Memory B cell (primary cell): ENCODE measurements around the gene MTHFR.

Source experiments
- ATAC-seq: fragments of 150-1000 bp; cut with Tn5 transposase; 2 replicates; pipeline ENCODE4 v1.10.0; 2021; ENCODE audit warnings: low read depth, mild to moderate bottlenecking, moderate library complexity
- DNase-seq, 2 donors: peaks; one replicate each; pipeline ENCODE4 v3.0.0; 2022; ENCODE audit warnings: low spot score in 2 of 2
- H3K27ac Mint-ChIP-seq: one replicate; pipeline ENCODE4 v1.8.0; 2022; ENCODE audit warnings: mild to moderate bottlenecking, moderate library complexity, mixed read lengths
- H3K27me3 Mint-ChIP-seq: one replicate; pipeline ENCODE4 v1.8.0; 2022; ENCODE audit warnings: mixed read lengths
- H3K36me3 Mint-ChIP-seq: one replicate; pipeline ENCODE4 v1.8.0; 2022; ENCODE audit warnings: mild to moderate bottlenecking, mixed read lengths
- H3K4me1 Mint-ChIP-seq: one replicate; pipeline ENCODE4 v1.8.0; 2022; ENCODE audit warnings: mixed read lengths
- H3K4me3 Mint-ChIP-seq: one replicate; pipeline ENCODE4 v1.8.0; 2022; ENCODE audit warnings: mild to moderate bottlenecking, moderate library complexity, mixed read lengths
- H3K9me3 Mint-ChIP-seq: one replicate; pipeline ENCODE4 v1.8.0; 2022; ENCODE audit warnings: mixed read lengths

The MTHFR gene

DNA sequence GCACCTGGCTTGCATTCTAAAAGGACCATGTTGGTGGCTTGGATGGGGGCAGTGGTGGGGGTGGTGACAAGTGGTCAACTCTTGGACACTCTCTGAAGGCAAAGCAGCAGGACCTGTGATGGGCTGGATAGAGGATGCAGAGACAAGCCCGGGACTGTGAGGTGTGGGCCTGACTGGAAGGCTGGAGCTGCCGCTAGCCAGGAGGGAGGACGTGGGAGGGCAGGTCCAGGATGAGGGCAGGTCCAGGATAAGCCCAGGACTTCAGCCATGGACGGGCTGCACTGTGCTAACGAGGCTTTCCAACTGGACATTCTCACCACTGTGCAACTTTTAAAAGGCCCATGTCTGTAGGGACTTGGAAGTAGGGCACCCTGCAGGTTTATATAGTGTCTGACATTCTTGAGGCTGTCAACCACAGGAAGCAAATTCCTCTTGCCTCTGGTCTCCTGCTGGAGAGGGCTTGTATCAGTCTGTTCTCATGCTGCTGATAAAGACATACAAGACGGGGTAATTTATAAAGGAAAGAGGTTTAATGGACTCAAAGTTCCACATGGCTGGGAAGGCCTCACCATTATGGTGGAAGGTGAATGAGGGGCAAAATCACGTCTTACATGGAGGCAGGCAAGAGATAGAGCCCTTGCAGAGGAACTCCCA lies 52.1 kb downstream of the MTHFR start:
- ATAC-seq (no peak), DNase-seq (no peak)
- no peak overlapping the region for H3K4me3 Mint-ChIP-seq
- peaks cover 1% of the 10 kb centered on the region for H3K36me3 Mint-ChIP-seq
- H3K9me3 Mint-ChIP-seq: no peaks in the 10 kb centered on the region
- H3K27ac Mint-ChIP-seq: no peak overlapping the region
- H3K4me1 Mint-ChIP-seq: peaks cover 4% of the 10 kb centered on the region
- H3K27me3 Mint-ChIP-seq: peaks cover 6% of the 10 kb centered on the region

DNA sequence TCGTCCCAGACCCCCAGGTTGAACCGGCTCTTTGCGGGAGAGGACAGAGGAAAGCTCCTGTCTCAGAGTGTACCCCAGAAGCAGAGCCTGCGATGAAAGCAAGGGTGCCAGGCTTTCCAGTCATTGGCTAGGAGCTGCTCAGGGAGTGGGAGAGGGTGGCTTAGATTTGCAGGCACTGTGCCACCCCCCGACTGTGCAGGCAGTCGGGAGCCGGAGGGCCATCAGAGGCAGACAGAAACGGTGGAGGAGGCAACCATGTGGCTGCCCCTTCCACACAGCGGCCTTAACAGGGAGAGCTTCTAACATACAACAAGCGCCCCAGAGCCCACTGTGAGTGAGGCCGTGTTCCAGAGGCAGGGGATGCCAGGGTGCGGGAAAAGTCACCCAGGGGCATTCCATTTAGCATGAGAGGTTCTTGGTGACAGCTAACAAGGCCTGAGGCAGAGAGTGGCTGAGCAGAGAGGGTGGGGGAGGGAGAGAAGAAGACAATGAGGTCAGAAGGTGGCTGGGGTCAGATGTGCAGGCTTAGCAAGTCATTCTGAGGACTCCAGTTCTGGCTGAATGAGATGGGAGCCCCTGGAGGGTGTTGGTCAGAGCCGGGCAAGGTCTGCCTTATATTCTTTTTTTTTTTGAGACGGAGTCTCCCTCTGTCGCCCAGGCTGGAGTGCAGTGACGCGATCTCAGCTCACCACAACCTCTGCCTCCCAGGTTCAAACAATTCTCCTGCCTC lies 53.2 kb downstream of the MTHFR start:
- peaks cover 4% of the 10 kb centered on the region for H3K4me1 Mint-ChIP-seq
- no peaks in the 10 kb centered on the region for H3K9me3 Mint-ChIP-seq
- peaks cover 1% of the 10 kb centered on the region for H3K36me3 Mint-ChIP-seq
- no peak for DNase-seq
- no peak overlapping the region for H3K27ac Mint-ChIP-seq
- no peak overlapping the region for H3K4me3 Mint-ChIP-seq
- no peak for ATAC-seq
- peaks cover 6% of the 10 kb centered on the region for H3K27me3 Mint-ChIP-seq

DNA sequence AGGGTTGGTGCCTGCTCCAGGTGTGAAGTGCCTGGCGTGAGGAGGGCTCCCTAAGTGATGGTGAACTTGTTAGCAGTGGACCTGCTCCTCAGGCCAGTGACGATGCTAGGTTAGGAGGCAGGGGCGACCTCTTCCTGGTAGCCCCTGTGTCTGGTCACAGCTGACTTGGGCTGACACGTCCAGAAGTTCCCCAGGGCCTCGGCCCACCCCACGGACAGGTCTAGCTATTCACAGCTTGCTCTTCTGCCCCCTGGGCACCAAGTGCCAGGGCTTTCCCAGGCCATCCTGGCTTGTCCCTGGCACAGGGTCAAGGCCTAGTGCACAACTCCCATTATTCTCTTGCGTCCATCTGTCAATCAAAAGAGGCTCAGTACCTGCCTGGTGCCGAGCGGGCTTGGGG lies 54.7 kb downstream of the MTHFR start:
- no peak overlapping the region for H3K4me3 Mint-ChIP-seq
- H3K27me3 Mint-ChIP-seq: peaks cover 3% of the 10 kb centered on the region
- peaks cover 4% of the 10 kb centered on the region for H3K4me1 Mint-ChIP-seq
- DNase-seq (no peak), ATAC-seq (no peak)
- H3K36me3 Mint-ChIP-seq: peaks cover 1% of the 10 kb centered on the region
- H3K9me3 Mint-ChIP-seq: no peaks in the 10 kb centered on the region
- no peak overlapping the region for H3K27ac Mint-ChIP-seq

DNA sequence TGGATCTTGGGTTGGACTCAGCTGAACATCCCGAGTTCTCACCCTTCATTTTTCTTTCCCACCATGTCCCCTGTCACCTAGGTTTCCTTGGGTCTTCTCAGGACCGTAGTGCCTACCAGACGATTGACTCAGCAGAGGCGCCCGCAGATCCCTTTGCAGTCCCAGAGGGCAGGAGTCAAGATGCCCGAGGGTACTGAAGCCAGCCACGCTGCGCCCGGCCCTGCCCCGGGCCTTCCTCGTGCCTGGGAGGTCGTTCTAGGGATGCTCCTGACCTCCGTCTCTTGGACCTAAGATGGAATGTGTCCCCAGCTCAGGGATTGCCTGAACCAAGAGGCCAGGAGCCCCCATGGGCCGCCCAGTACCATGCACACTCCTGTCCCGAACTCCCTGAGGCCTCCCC lies 55.8 kb downstream of the MTHFR start:
- H3K27ac Mint-ChIP-seq: no peak overlapping the region
- no peaks in the 10 kb centered on the region for H3K9me3 Mint-ChIP-seq
- no peak for ATAC-seq
- no peaks in the 10 kb centered on the region for H3K27me3 Mint-ChIP-seq
- H3K4me3 Mint-ChIP-seq: no peak overlapping the region
- no peak for DNase-seq
- H3K36me3 Mint-ChIP-seq: peaks cover 1% of the 10 kb centered on the region
- peaks cover 4% of the 10 kb centered on the region for H3K4me1 Mint-ChIP-seq

DNA sequence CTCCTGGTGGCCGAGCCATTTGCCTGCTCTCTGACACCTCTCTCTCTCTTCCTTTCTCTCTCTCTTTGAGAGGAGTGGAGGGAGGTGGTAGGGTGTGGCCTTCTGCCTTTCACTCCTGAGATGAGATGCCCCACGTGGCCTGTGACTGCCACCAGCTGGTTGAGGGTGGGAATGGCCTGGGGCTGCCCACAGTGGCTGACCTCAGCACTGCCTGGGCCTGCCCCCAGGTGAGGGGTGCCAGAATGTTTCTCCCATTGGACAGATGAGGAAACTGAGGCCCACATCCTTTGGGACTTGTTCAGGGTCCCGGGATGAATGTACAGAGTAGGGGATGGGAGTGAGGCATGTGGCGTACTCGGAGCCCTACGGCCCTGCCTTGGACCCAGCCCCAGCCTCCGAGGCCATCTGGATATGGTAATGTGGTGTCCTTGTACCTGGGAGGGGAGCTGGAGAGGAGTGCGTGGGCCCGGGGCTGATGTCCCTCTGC lies 56.5 kb downstream of the MTHFR start:
- no peak overlapping the region for H3K4me3 Mint-ChIP-seq
- H3K9me3 Mint-ChIP-seq: no peaks in the 10 kb centered on the region
- peak; percentile 41 for ATAC-seq
- H3K36me3 Mint-ChIP-seq: peaks cover 3% of the 10 kb centered on the region
- peaks cover 4% of the 10 kb centered on the region for H3K4me1 Mint-ChIP-seq
- no peaks in the 10 kb centered on the region for H3K27me3 Mint-ChIP-seq
- no peak for DNase-seq
- H3K27ac Mint-ChIP-seq: no peak overlapping the region

DNA sequence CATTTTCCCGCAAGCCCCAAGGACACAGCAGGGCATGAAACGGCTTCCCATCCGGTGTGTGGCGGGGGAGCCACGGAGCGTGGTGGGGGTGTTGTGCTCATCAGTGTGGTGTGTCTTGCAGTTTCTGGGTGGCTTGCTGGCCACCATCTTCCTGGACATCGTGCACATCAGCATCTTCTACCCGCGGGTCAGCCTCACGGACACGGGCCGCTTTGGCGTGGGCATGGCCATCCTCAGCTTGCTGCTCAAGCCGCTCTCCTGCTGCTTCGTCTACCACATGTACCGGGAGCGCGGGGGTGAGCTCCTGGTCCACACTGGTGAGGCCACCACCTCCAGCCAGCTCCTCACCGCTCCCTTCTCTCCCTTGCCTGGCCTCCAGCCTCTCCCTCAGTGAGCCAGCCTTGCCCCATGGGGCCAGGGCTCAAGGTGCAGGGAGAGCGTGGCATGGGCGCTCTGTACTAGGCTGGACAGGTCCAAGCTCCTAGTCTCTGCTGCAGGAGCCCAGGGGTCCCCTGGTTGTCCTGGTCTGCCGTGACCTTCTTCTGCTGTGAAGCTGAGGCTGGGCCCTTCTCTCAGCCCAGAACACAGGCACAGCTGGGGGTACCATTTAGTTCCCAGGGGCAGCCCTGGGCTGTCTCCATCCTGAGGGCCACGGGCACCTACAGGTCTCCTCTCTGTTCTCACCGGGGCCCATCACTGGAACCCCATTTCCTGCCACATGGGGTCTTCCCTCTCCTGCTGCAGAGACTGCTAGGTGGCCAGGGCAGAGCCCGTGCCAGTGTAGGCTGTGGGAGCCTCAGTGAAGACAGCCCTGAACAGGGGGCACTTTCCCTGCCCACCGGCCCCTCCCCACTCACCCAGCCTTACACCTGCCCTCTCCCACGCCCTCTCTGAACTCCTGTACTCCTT lies 57.2 kb downstream of the MTHFR start:
- ATAC-seq (no peak), DNase-seq (no peak)
- Mint-ChIP-seq H3K4me1 (peaks cover 4% of the 10 kb centered on the region), H3K27ac (no peak overlapping the region), H3K36me3 (peaks cover 3% of the 10 kb centered on the region), H3K9me3 (no peaks in the 10 kb centered on the region), H3K27me3 (no peaks in the 10 kb centered on the region), H3K4me3 (no peak overlapping the region)

DNA sequence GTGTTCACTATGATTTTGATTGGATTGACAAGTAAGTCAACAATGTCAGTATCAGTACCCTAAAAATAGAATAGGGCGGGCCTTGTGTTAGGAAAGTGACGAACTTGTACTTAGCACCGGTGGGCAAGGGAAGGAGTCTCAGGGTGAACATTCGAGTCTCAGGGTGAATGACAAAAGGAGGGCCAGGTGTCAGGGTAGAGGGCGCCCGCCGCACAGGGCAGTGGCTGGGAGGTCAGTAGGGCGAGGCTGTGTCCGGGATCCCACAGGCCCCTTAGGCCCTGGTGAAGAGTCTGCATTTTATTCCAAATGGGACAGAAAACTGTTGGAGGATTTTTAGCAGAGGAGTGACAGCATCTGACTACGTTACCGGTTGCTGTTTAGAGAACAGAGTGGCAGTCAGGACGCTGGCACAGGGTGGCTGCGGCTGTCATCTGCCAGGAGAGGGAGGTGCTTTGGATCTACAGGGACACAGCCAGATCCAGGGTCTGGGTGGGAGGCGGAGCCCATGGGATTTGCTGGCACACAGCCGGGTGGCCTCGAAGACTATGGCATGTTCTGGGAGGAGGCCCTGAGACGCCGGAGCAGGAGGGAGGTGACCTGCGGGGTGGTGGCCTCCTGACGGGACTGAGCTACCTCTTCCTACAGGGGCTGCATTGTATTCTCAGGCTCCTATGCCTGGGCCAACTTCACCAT lies 58.8 kb downstream of the MTHFR start:
- peaks cover 4% of the 10 kb centered on the region for H3K4me1 Mint-ChIP-seq
- H3K36me3 Mint-ChIP-seq: peaks cover 3% of the 10 kb centered on the region
- DNase-seq: no peak
- H3K27ac Mint-ChIP-seq: no peak overlapping the region
- H3K9me3 Mint-ChIP-seq: no peaks in the 10 kb centered on the region
- no peak for ATAC-seq
- H3K27me3 Mint-ChIP-seq: no peaks in the 10 kb centered on the region
- H3K4me3 Mint-ChIP-seq: no peak overlapping the region

DNA sequence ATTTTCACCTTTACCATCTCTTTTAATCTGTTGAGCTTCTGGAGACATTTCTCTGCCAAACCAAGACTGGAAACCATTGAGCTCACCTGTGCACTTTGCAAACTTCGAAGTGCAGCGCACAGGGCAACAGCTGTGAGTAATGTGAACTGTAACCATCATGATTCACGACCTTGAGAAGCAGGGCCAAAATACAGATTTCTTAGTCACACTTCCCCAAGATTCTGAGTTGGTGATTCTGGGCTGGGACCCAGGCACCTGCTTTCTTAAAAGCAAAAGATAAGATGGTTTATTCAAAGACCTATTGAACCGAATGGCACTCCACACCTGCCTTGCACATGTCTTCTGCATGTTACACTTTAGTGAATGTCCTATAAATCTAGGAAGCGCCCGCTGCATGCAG lies 59.7 kb downstream of the MTHFR start:
- ATAC-seq (no peak), DNase-seq (no peak)
- Mint-ChIP-seq H3K9me3 (no peaks in the 10 kb centered on the region), H3K27me3 (no peaks in the 10 kb centered on the region), H3K36me3 (peaks cover 3% of the 10 kb centered on the region), H3K27ac (no peak overlapping the region), H3K4me3 (no peak overlapping the region), H3K4me1 (peaks cover 6% of the 10 kb centered on the region)

DNA sequence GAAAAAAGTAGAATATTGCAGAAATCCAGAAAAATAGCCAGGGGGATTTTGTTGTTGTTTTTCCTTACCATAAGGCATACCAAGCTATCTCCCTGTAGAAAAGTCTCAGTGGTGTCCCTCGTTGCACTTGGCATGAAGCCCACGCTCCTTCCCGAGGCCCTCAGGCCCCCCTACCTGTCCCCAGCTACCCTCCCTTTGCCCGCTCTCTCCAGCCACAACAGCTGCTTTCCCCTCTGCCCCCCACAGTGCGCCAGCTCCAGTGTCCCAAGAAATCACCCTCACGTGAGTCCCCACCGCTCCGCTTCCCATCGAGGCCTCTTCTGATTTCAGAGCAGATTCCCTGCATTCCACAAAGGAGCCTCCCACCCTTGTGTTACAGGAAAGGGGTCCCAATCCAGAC lies 61.5 kb downstream of the MTHFR start:
- no peaks in the 10 kb centered on the region for H3K27me3 Mint-ChIP-seq
- no peaks in the 10 kb centered on the region for H3K9me3 Mint-ChIP-seq
- no peak overlapping the region for H3K4me3 Mint-ChIP-seq
- ATAC-seq (no peak), DNase-seq (no peak)
- no peak overlapping the region for H3K27ac Mint-ChIP-seq
- peaks cover 15% of the 10 kb centered on the region for H3K4me1 Mint-ChIP-seq
- H3K36me3 Mint-ChIP-seq: peaks cover 2% of the 10 kb centered on the region

DNA sequence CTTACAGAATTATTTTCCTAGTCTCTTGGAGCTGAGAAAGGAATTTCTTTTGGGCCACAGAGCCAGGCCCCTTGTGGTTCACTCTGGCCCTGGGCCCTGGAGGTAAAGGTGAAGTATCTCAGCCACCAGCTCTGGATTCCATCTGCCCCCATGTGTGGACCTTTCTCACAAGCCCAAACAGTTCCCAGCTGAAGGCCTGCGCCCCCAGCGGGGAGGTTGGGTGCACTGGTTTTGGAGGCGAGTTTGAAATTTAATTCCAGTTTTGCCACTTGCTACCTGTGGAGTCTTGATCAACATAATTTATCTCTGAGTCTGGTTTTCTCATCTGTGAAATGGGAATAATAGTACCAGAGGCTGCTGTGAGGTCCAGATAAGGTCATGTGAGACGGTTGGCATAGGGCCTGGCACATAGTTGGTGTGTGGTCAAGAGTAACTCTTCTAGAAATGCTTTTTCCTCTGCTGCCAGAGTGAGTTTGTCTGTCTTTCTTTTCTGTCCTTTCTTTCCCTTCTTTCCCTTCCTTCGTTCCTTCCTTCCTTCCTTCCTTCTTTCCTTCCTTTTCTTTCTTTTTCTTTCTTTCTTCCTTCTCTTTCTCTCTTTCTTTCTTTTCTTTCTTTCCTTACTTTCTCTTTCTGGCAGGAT lies 63.7 kb downstream of the MTHFR start:
- ATAC-seq: no peak
- H3K4me1 Mint-ChIP-seq: peaks cover 18% of the 10 kb centered on the region
- H3K4me3 Mint-ChIP-seq: no peak overlapping the region
- peak overlapping the region; percentile 15 for H3K27ac Mint-ChIP-seq
- H3K27me3 Mint-ChIP-seq: no peaks in the 10 kb centered on the region
- peaks cover 2% of the 10 kb centered on the region for H3K36me3 Mint-ChIP-seq
- no peaks in the 10 kb centered on the region for H3K9me3 Mint-ChIP-seq
- DNase-seq: no peak

DNA sequence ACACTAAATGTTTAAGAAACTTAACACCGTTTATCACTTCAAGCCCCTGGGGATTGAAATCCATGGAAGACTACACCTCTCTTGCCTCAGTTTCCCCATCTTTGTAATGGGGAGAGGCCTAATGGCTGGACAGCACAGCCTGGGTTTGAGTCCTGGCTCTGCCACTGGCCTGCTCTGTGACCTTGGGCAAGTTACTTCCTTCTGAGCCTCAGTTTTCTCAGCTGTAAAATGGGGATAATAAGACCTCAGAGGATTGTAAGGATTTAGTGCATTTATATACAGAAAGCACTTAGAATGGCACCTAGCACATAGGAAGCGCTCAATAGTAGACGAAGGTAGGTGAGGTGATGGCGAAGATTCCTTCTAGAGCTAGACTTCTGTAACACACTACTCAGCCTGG lies 64.3 kb downstream of the MTHFR start:
- DNase-seq (no peak), ATAC-seq (no peak)
- Mint-ChIP-seq H3K9me3 (no peaks in the 10 kb centered on the region), H3K36me3 (peaks cover 2% of the 10 kb centered on the region), H3K4me3 (no peak overlapping the region), H3K4me1 (peaks cover 19% of the 10 kb centered on the region), H3K27me3 (no peaks in the 10 kb centered on the region), H3K27ac (no peak overlapping the region)

DNA sequence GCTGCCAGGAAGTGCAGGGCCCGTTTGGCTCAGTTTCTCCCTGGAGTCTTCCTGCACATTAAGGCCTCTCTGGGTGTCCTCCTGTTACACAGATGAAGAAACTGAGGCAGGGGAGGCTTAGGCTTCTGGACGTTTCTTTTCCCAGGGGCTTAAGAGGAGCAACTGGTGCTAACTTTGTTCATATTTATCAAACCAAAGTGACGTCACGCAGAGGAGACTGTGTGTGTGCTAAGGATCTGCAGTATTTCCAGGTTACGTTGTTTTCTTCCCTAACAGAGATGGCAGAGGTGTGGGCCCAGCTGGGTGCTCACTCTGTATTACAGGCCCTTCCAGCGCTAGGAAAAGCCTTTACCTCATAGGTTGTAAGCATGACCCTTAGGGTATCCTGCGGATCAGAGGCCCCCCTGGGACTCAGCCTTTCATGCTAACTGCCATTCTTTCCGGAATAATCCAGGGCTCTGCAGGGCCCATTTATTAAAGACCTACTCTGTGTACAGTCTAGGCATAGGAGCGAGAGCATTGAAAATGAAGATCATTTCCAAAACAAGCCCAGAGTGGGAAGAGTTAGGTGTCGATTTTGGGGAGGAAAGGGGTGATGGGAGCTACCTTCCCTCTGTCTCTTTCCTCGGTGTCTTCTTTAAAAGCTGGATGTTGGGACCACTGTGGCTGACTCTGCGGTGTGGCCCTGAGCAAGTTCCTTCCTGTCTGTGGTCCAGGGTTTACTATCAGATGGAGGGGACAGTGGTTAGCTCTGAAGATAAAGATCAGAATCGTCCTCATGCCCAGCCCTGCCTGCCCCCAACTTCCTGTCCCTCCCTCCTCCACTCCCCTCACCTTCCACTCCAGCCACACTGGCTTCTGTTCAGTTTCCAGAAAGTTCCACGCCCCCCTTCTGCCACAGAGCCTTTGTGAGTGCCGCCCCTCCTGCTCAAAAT lies 65.2 kb downstream of the MTHFR start:
- DNase-seq (no peak), ATAC-seq (no peak)
- H3K36me3 Mint-ChIP-seq: peaks cover 2% of the 10 kb centered on the region
- no peaks in the 10 kb centered on the region for H3K27me3 Mint-ChIP-seq
- H3K4me1 Mint-ChIP-seq: peaks cover 19% of the 10 kb centered on the region
- H3K27ac Mint-ChIP-seq: no peak overlapping the region
- no peaks in the 10 kb centered on the region for H3K9me3 Mint-ChIP-seq
- no peak overlapping the region for H3K4me3 Mint-ChIP-seq
